Measurements from ENCODE around the gene CDC25A.

The CDC25A gene

GRCh38 chr3:48155122-48155521, 33.1 kb downstream of the CDC25A start:
- Histone ChIP-seq H3K36me3 (ENCODE audit: control insufficient read depth, insufficient read depth, low read length) (peaks cover 2% of the 10 kb centered on the region), H3K4me3 (ENCODE audit: low read length) (no peak overlapping the region), H3K27ac (ENCODE audit: low read depth, low read length) (no peak overlapping the region), H3K27me3 (ENCODE audit: control insufficient read depth, insufficient read depth, low read length) (no peaks in the 10 kb centered on the region), H3K9ac (ENCODE audit: low read length) (no peak overlapping the region), H3K4me1 (ENCODE audit: control insufficient read depth, insufficient read depth, low read length) (peaks cover 3% of the 10 kb centered on the region)

DNA sequence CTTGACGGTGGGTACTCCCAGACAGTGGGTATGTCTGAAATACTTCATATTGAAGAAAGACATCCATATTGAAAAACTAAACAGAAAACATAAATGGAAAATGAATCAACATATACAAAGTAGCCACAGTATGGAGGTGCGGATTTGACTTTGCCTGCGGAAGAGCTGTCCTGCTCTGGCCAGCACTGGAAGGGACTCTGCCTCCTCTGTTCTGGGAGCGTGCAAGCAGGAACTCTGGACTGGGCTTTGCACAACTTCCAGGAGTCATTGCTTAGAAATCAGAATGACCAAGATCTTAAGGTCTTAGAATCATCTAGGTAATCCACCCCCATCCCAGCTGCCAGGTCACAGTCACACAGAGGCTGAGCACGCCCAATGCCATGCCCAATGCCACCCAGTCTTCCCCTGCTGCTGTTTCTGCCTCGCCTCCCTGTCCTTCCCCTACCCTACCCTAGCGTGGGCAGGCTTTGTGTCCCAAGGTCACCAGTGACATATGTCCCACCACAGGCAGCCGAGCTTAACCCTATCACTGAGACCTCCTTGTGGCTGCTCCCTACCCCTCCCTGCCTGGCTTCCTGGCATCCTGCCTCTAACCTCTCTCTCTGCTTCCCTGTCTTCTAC, 36.3 kb downstream of the CDC25A start:
- Histone ChIP-seq H3K27ac (ENCODE audit: low read depth, low read length) (no peak overlapping the region), H3K27me3 (ENCODE audit: control insufficient read depth, insufficient read depth, low read length) (no peaks in the 10 kb centered on the region), H3K36me3 (ENCODE audit: control insufficient read depth, insufficient read depth, low read length) (no peaks in the 10 kb centered on the region), H3K4me1 (ENCODE audit: control insufficient read depth, insufficient read depth, low read length) (peaks cover 3% of the 10 kb centered on the region), H3K9ac (ENCODE audit: low read length) (no peak overlapping the region), H3K4me3 (ENCODE audit: low read length) (no peak overlapping the region)

DNA sequence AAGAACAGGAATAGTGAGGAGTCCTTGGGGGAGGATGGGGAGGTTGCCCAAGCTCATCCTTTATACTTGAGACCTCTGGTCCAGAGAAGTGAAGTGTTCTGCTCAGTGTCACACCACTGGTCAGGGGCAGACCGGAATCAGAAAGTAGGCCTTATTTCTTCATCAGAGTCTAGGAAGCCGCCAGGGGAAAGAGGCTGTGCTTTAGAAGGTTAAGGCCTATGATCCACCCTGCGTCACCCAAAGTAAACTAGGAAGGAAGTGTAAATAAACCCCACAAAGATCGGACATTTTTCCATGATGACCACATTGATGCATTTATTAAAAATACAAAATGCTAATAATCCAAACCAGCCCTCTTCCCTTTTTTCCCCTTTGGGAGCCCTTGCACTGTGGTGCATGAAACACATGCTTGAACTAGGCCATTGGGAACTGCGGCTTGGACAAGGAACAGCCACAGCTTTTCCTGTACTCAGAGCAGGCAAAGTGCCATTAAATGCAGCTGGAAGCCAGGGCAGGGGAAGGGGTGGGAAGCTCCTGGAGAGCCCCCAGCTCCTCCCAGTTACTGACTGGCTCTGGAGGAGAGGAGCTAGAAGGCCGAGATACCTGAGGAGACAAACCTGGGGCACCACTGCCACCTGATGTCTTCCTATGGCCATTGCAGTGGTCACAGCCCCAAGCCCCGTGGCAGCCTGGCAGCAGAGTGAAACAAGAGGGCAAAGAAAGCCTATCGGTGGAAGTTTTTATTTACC, 37.0 kb downstream of the CDC25A start:
- Histone ChIP-seq H3K9ac (ENCODE audit: low read length) (no peak overlapping the region), H3K36me3 (ENCODE audit: control insufficient read depth, insufficient read depth, low read length) (no peaks in the 10 kb centered on the region), H3K4me1 (ENCODE audit: control insufficient read depth, insufficient read depth, low read length) (peaks cover 3% of the 10 kb centered on the region), H3K27ac (ENCODE audit: low read depth, low read length) (no peak overlapping the region), H3K4me3 (ENCODE audit: low read length) (no peak overlapping the region), H3K27me3 (ENCODE audit: control insufficient read depth, insufficient read depth, low read length) (no peaks in the 10 kb centered on the region)

GRCh38 chr3:48143992-48144391, 44.2 kb downstream of the CDC25A start:
- H3K4me1 ChIP-seq (ENCODE audit: control insufficient read depth, insufficient read depth, low read length) = no peaks in the 10 kb centered on the region
- H3K27ac ChIP-seq (ENCODE audit: low read depth, low read length) = no peak overlapping the region
- no peaks in the 10 kb centered on the region for H3K36me3 ChIP-seq (ENCODE audit: control insufficient read depth, insufficient read depth, low read length)
- H3K9ac ChIP-seq (ENCODE audit: low read length) = no peak overlapping the region
- no peak overlapping the region for H3K4me3 ChIP-seq (ENCODE audit: low read length)
- H3K27me3 ChIP-seq (ENCODE audit: control insufficient read depth, insufficient read depth, low read length) = no peaks in the 10 kb centered on the region

DNA sequence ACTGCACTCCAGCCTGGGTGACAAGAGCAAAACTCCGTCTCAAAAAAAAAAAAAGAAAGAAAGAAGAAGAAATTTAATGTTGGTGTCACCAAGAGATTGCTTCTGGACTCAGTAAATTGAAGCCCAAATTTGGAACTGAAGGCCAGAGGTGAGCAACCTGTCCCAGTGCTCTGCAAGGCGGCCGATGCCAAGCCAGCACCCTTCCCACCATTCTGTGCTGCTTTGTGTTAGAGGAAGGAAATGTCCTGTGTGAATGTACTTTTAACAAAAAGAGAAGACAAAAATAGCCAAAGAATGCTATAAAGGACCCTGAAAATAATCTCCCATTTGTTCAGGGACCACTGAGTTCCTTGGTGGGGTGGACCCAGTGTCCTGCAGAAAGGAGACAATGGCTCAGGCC, 44.6 kb downstream of the CDC25A start:
- H3K9ac ChIP-seq (ENCODE audit: low read length) = no peak overlapping the region

GRCh38 chr3:48142316-48142870, 45.8 kb downstream of the CDC25A start:
- Histone ChIP-seq H3K27ac (ENCODE audit: low read depth, low read length) (no peak overlapping the region), H3K27me3 (ENCODE audit: control insufficient read depth, insufficient read depth, low read length) (no peaks in the 10 kb centered on the region), H3K4me3 (ENCODE audit: low read length) (no peak overlapping the region), H3K9ac (ENCODE audit: low read length) (no peak overlapping the region), H3K4me1 (ENCODE audit: control insufficient read depth, insufficient read depth, low read length) (no peaks in the 10 kb centered on the region), H3K36me3 (ENCODE audit: control insufficient read depth, insufficient read depth, low read length) (no peaks in the 10 kb centered on the region)

More for the DNA sequence above, 44.6 kb downstream of the CDC25A start:
- Histone ChIP-seq H3K27me3 (ENCODE audit: control insufficient read depth, insufficient read depth, low read length) (no peaks in the 10 kb centered on the region), H3K4me1 (ENCODE audit: control insufficient read depth, insufficient read depth, low read length) (no peaks in the 10 kb centered on the region), H3K27ac (ENCODE audit: low read depth, low read length) (no peak overlapping the region), H3K4me3 (ENCODE audit: low read length) (no peak overlapping the region), H3K36me3 (ENCODE audit: control insufficient read depth, insufficient read depth, low read length) (no peaks in the 10 kb centered on the region)

- Histone ChIP-seq H3K9ac (ENCODE audit: low read length) (no peak overlapping the region), H3K27me3 (ENCODE audit: control insufficient read depth, insufficient read depth, low read length) (no peaks in the 10 kb centered on the region), H3K4me3 (ENCODE audit: low read length) (no peak overlapping the region), H3K27ac (ENCODE audit: low read depth, low read length) (no peak overlapping the region), H3K36me3 (ENCODE audit: control insufficient read depth, insufficient read depth, low read length) (no peaks in the 10 kb centered on the region), H3K4me1 (ENCODE audit: control insufficient read depth, insufficient read depth, low read length) (no peaks in the 10 kb centered on the region)
These were observed 46.5 kb downstream of the CDC25A start for GRCh38 chr3:48141604-48142137.

DNA sequence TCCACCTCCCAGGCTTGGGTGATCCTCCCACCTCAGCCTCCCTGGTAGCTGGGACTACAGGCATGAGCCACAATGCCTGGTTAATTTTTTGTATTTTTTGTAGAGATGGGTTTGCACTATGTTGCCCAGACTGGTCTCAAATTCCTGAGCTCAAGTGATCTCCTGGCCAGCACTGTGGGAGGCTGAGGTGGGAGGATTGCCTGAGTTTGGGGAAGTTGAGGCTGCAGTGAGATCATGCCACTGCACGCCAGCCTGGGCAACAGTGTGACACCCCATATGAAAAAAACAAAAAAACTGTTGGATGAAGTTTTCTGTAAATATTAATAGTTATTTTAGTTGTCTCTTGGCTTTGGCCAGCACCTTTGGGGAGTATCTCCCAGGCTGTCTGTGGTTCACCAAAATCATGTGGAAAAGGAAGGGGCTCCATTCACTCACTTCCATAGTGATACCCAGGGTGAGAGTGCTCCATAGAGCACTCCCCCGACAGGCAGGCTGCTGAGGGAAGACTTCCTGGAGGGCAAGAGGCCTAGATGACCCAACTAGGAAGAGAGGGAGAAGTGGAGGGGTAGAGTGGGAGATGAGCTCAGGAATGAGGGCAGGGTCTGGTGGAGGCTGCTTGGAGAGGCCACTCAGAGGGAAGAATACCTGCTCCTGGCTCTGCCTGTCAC, 47.1 kb downstream of the CDC25A start:
- Histone ChIP-seq H3K4me3 (ENCODE audit: low read length) (no peak overlapping the region), H3K9ac (ENCODE audit: low read length) (no peak overlapping the region), H3K27me3 (ENCODE audit: control insufficient read depth, insufficient read depth, low read length) (no peaks in the 10 kb centered on the region), H3K36me3 (ENCODE audit: control insufficient read depth, insufficient read depth, low read length) (no peaks in the 10 kb centered on the region), H3K4me1 (ENCODE audit: control insufficient read depth, insufficient read depth, low read length) (no peaks in the 10 kb centered on the region), H3K27ac (ENCODE audit: low read depth, low read length) (no peak overlapping the region)

- Histone ChIP-seq H3K9ac (ENCODE audit: low read length) (no peak overlapping the region), H3K4me3 (ENCODE audit: low read length) (no peak overlapping the region), H3K4me1 (ENCODE audit: control insufficient read depth, insufficient read depth, low read length) (no peaks in the 10 kb centered on the region), H3K36me3 (ENCODE audit: control insufficient read depth, insufficient read depth, low read length) (no peaks in the 10 kb centered on the region), H3K27me3 (ENCODE audit: control insufficient read depth, insufficient read depth, low read length) (no peaks in the 10 kb centered on the region), H3K27ac (ENCODE audit: low read depth, low read length) (no peak overlapping the region)
These were observed 47.9 kb downstream of the CDC25A start for GRCh38 chr3:48140336-48140757.

DNA sequence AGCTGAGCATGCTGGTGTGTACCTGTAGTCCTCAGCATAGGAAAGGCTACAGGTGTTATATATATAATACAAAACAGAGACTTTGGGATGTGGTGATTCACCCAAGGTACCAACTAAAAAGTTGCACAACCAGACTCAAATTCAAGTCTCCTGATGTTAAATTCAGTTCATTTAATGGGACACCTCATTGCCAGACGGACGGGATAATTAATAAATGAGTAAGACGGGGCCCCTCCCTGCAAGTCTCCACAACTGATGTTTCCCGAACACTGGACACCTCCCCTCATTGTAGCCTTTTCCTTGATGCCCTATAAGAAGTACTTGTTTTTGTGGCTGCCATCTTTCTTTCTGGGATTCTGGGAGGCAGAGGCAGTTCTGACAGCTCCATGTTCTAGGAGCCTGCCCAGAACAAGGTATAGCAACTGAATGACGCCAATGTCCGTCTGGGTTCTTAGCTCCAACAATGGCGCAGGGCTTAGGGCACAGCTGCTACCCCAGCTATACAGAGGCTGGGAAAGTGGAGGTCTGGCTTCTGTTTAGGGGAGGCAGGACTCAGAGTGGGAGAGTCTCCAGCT, 50.7 kb downstream of the CDC25A start:
- Histone ChIP-seq H3K4me3 (ENCODE audit: low read length) (no peak overlapping the region), H3K4me1 (ENCODE audit: control insufficient read depth, insufficient read depth, low read length) (no peaks in the 10 kb centered on the region), H3K9ac (ENCODE audit: low read length) (no peak overlapping the region), H3K36me3 (ENCODE audit: control insufficient read depth, insufficient read depth, low read length) (no peaks in the 10 kb centered on the region), H3K27ac (ENCODE audit: low read depth, low read length) (no peak overlapping the region), H3K27me3 (ENCODE audit: control insufficient read depth, insufficient read depth, low read length) (no peaks in the 10 kb centered on the region)

DNA sequence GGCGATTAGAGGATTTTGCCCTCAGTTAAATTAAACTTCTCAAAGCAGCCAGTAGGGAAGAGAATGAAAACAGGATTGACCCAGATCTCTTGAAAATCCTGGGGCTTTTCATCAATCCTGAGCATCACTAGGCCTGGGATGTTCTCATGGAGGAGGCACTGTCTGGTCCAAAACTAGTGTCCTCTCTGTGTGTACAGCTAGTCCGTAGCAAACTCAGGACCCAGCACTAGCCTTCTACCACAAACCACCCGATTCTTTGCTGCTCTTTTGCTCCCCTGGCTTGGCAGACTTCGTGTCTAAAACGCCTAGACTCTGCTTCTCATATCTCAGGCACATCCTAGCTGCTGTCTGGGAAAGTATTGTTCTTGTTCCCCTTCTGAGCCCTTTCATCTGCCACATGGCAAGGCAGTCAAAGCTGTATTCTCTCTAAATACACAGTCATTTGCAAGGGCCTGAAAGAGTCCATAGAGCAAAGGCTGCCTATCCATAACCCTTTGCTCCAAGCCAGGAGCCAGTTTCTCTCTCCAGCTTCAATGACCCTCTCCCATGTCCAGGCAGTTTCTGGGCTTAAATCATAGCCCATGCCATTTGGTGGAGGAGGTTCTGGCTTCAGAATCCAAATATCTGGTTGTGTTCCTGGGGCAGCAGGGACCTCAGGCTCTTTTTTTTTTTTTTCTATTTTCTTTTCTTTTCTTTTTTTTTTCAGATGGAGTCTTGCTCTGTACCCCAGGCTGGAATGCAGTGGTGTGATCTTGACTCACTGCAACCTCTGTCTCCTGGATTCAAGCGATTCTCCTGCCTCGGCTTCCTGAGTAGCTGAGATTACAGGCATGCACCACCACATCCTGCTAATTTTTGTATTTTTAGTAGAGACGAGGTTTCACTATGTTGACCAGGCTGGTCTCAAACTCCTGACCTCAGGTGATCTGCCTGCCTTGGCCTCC, 52.4 kb downstream of the CDC25A start:
- no peak overlapping the region for H3K27ac ChIP-seq (ENCODE audit: low read depth, low read length)
- no peak overlapping the region for H3K9ac ChIP-seq (ENCODE audit: low read length)
- H3K4me3 ChIP-seq (ENCODE audit: low read length) = no peak overlapping the region
- H3K36me3 ChIP-seq (ENCODE audit: control insufficient read depth, insufficient read depth, low read length) = no peaks in the 10 kb centered on the region
- H3K4me1 ChIP-seq (ENCODE audit: control insufficient read depth, insufficient read depth, low read length) = peaks cover 3% of the 10 kb centered on the region
- H3K27me3 ChIP-seq (ENCODE audit: control insufficient read depth, insufficient read depth, low read length) = no peaks in the 10 kb centered on the region
